ENCODE data around the gene FAM120AOS. TPM values are rescaled to one million over a fixed set of nuclear protein-coding genes. Genes with fewer than 3 reads are reported as not detected.

The FAM120AOS gene
- polyA plus RNA-seq, 6 donors from 2014 or later: 54.8 to 85.9 (median 68.0) TPM

DNA sequence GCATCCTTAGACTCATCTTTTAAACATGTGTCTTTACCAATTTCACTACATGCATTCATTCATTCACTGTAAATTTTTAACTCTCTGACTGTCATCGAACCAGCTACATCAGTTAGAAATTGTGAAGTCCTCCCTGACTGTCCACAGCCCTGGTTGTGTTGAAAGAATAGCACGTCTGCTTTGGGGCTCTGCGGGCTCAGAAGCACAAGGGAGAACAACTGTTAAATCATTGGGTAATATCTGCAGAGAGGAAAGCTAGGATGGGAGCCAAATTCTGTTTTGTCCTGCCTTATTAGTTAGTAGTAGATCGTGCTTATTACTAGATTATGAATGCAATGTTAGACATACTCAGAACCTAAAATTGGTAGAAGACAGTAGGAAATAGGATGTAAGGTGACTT, 26.3 kb upstream of the FAM120AOS start:
- DNase-seq (no peak), ATAC-seq (ENCODE audit: low read depth in 2 of 2) (no peak)
- Mint-ChIP-seq H3K4me1 (peaks cover 6 to 13% (median 9%) of the 10 kb centered on the region in 3 donors), H3K9me3 (no peaks in the 10 kb centered on the region), H3K27ac (no peak overlapping the region), H3K27me3 (no peaks in the 10 kb centered on the region), H3K36me3 (peaks cover 7 to 19% of the 10 kb centered on the region in 2 donors), H3K4me3 (no peak overlapping the region)

DNA sequence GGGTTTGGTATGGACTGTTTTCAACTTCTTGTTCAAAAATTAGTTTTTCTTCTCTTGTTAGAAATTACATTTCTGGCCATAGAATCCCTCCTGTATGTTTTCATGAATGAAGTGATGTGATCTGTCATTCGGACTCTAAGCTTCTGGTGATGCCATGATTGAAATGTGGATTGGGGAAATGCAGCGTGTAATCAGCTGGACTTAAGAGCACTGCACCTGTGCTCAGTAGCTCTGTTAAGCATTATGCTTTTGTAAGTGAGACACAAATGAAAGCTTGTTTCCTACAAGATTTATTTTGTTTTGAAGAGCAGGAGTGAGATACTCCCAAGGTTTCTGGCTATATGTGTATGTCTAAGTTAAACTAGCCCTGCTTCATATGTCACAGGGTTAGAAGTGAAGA, 24.0 kb upstream of the FAM120AOS start:
- DNase-seq (no peak), ATAC-seq (ENCODE audit: low read depth in 2 of 2) (no peak)
- Mint-ChIP-seq H3K4me1 (peaks cover 7 to 13% (median 7%) of the 10 kb centered on the region in 3 donors), H3K36me3 (peaks cover 7 to 14% of the 10 kb centered on the region in 2 donors), H3K4me3 (no peak overlapping the region), H3K27me3 (no peaks in the 10 kb centered on the region), H3K27ac (peak overlapping the region in 1 of 6 donors; percentile 57), H3K9me3 (no peaks in the 10 kb centered on the region)

DNA sequence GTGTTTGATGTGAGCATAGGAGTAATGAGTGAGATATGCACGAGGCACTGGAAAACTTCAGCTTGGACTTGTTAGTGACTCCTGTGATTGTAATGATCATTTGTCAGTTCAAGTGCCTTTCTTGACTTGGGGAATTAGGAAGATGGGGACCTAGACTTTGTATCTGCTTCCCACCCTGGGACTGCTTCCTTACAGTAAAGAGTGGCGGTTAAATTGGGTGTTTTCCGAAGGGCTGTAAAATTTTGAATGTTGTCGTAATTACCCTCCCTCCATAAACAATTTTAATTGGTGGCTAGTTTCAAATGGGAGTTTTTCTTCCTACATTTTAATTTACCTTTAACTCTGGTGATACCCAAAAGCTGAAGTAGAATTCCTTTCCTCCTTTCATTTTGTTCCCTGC, 23.5 kb upstream of the FAM120AOS start:
- H3K36me3 Mint-ChIP-seq: peaks cover 7 to 17% of the 10 kb centered on the region in 2 donors
- H3K4me3 Mint-ChIP-seq: no peak overlapping the region
- DNase-seq (no peak), ATAC-seq (ENCODE audit: low read depth in 2 of 2) (no peak)
- no peaks in the 10 kb centered on the region for H3K27me3 Mint-ChIP-seq
- no peaks in the 10 kb centered on the region for H3K9me3 Mint-ChIP-seq
- H3K27ac Mint-ChIP-seq: peak overlapping the region in 1 of 6 donors; percentile 57
- H3K4me1 Mint-ChIP-seq: peaks cover 10 to 16% (median 10%) of the 10 kb centered on the region in 3 donors

DNA sequence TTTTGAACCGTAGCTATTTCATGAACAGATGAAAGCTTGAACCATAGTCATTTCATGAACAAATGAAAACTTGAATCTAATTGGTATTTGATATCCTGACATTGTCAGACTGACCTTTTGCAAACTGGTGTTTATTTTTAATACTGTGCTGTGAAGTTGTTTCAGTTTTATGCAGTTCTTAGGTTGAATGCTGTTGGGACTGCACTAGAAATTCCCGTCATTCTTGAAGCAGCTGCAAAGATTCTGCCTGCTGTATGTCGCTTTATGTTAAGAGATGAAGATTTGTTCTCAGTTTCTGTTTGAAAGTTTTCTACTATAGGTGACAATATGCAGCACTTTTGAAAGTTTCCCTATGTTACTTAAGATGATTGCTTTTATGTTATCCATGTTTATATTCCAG, 22.5 kb upstream of the FAM120AOS start:
- no peaks in the 10 kb centered on the region for H3K9me3 Mint-ChIP-seq
- peak overlapping the region in 2 of 6 donors; percentile 3 to 58 for H3K27ac Mint-ChIP-seq
- peaks cover 7 to 21% of the 10 kb centered on the region in 2 donors for H3K36me3 Mint-ChIP-seq
- no peak for ATAC-seq (ENCODE audit: low read depth in 2 of 2)
- no peak for DNase-seq
- peaks cover 4 to 12% (median 5%) of the 10 kb centered on the region in 3 donors for H3K4me1 Mint-ChIP-seq
- H3K4me3 Mint-ChIP-seq: no peak overlapping the region
- no peaks in the 10 kb centered on the region for H3K27me3 Mint-ChIP-seq

DNA sequence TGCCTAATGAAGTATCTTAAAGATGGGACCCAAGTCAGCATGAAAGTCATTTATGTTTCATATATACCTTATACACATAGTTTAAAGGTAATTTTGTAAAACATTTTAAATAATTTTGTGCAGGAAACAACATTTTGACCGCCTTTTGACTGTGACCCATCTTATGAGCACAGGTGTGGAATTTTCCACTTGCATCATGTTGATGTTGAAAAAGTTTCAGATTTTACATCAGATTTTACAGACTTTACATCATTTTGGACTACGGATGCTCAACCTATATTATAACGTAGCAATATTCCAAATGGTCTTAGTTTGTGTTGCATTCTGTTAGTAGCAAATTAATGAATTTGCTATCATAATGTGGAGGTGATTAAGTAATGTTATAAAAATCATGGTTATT, 21.7 kb upstream of the FAM120AOS start:
- Mint-ChIP-seq H3K36me3 (peaks cover 7 to 28% of the 10 kb centered on the region in 2 donors), H3K4me3 (no peak overlapping the region), H3K27me3 (no peaks in the 10 kb centered on the region), H3K4me1 (peaks cover 7 to 12% (median 11%) of the 10 kb centered on the region in 3 donors), H3K27ac (peak overlapping the region in 2 of 6 donors; percentile 3 to 41), H3K9me3 (no peaks in the 10 kb centered on the region)
- ATAC-seq (ENCODE audit: low read depth in 2 of 2) (no peak), DNase-seq (no peak)

DNA sequence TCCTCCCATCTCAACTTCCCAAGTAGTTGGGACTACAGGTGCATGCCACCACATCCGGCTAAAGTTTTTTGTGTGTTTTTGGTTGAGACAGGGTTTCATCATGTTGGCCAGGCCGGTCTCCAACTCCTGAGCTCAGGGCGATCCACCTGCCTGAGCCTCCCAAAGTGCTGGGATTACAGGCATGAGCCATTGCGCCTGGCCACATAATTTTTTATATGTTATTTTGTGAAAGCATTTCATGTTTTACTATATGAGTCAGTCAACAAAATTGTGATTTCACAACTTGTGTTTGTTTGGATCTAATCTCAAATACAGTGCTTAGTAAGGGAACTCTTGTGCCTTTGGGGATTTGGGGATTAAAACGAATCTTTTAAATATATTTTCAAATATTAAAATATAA, 20.0 kb upstream of the FAM120AOS start:
- peaks cover 7 to 28% of the 10 kb centered on the region in 2 donors for H3K36me3 Mint-ChIP-seq
- DNase-seq: no peak
- peaks cover 15 to 24% (median 19%) of the 10 kb centered on the region in 3 donors for H3K4me1 Mint-ChIP-seq
- H3K9me3 Mint-ChIP-seq: no peaks in the 10 kb centered on the region
- ATAC-seq (ENCODE audit: low read depth in 2 of 2): no peak
- no peak overlapping the region for H3K4me3 Mint-ChIP-seq
- H3K27ac Mint-ChIP-seq: peak overlapping the region in 2 of 6 donors; percentile 5 to 37
- no peaks in the 10 kb centered on the region for H3K27me3 Mint-ChIP-seq

DNA sequence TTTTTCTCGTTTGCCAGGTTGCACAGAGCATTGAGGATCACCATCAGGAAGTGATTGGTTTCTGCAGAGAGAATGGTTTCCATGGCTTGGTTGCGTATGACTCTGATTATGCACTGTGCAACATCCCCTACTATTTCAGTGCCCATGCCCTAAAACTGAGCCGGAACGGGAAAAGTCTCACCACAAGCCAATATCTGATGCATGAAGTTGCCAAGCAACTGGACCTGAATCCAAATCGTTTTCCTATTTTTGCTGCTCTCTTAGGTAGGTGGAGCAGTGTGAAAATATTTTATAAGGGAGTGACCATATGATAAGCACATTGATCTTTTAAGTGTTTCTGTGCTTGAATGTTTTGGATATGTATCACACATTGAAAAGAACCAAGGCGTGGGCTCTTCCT, 17.7 kb upstream of the FAM120AOS start:
- Mint-ChIP-seq H3K4me1 (peaks cover 34 to 47% (median 41%) of the 10 kb centered on the region in 3 donors), H3K9me3 (no peaks in the 10 kb centered on the region), H3K27ac (no peak overlapping the region), H3K4me3 (no peak overlapping the region), H3K27me3 (no peaks in the 10 kb centered on the region), H3K36me3 (peaks cover 0 to 15% of the 10 kb centered on the region in 2 donors)
- ATAC-seq (ENCODE audit: low read depth in 2 of 2) (no peak), DNase-seq (no peak)

DNA sequence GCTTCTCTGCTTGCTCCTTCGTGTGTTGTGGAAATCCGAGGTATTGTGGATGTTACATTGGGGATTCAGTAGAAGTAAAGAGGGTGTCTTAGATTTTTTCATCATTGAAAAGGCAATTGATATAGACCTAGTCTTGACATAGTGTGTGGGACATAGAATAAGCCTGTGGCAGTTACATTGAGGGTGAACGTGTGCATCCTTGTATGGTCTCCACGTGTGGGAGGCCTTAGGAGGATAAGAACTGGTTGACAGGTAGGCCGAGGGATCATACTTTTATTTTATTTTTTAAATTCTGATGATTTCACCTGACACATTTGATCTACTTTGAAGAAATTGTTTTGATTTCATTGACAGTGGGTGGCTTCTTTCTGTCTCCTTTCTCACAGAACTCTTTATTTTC, 17.0 kb upstream of the FAM120AOS start:
- Mint-ChIP-seq H3K4me3 (no peak overlapping the region), H3K36me3 (peaks cover 0 to 15% of the 10 kb centered on the region in 2 donors), H3K27ac (peak overlapping the region in 3 of 6 donors; percentile 9 to 63 (median 29)), H3K9me3 (no peaks in the 10 kb centered on the region), H3K4me1 (peaks cover 41 to 53% (median 48%) of the 10 kb centered on the region in 3 donors), H3K27me3 (no peaks in the 10 kb centered on the region)
- DNase-seq (no peak), ATAC-seq (ENCODE audit: low read depth in 2 of 2) (no peak)

DNA sequence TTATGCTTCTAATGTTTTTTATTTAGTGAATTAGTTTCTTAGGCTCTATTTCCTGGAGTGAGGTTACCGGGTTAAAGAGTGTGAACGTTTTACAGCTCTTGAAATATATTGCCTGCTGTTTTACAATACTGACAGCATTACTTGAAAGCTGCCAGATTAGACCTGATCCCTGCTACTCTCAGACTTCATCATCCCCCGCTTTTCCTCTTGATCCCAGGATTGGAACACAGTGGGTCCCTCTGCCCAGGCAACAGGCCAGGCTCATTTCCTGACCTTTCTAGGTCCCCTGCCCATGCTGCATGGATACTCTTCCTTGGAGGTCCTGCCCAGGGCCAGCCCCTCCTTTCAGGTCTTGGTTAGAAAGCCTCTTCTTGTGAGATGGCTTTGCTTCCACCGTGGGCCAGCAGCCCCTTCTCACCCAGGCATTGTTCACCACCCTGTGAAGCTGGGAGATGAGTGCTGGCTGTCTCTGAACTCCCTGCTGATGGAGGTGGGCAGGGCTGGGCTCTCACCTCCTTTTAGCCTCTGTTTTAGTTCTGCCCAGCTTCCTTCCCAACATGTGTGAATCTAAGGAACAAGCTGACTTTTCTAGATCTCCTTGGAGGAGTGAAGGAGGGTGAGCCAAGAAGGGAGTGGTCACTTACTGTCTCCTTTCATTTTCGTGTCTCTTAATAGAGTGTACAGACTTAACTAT, 15.5 kb upstream of the FAM120AOS start:
- Mint-ChIP-seq H3K4me3 (no peak overlapping the region), H3K9me3 (no peaks in the 10 kb centered on the region)
- DNase-seq: no peak

DNA sequence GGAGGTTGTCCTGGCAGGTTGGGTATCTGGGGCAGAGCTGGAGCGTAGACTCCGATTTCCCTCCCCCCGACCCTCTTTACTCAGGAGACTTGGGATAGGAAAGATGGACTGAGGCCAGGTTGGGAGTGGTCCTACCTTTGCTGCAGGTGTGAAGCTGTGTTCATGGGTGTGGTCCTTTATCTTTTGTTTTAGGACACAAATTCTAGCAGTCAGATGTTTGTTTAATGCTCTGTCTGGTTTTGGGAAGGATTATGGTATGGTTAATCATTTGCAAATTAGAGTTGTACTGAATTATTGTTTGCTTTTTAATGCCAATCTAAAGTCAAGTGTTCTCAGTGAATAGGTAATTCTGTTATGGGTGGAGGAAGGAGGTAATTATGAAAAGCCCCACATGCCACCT, 14.1 kb upstream of the FAM120AOS start:
- Mint-ChIP-seq H3K27ac (peak overlapping the region in 4 of 6 donors; percentile 1 to 98 (median 57)), H3K27me3 (no peaks in the 10 kb centered on the region), H3K9me3 (no peaks in the 10 kb centered on the region), H3K4me3 (peak overlapping the region in 5 of 8 donors; percentile 28 to 74 (median 57)), H3K4me1 (peaks cover 62 to 78% (median 73%) of the 10 kb centered on the region in 3 donors), H3K36me3 (peaks cover 0 to 15% of the 10 kb centered on the region in 2 donors)
- ATAC-seq (ENCODE audit: low read depth in 2 of 2): no peak
- no peak for DNase-seq

More for the DNA sequence above, 15.5 kb upstream of the FAM120AOS start:
- H3K27me3 Mint-ChIP-seq: no peaks in the 10 kb centered on the region
- H3K27ac Mint-ChIP-seq: peak overlapping the region in 4 of 6 donors; percentile 34 to 89 (median 62)
- H3K4me1 Mint-ChIP-seq: peaks cover 53 to 68% (median 62%) of the 10 kb centered on the region in 3 donors
- ATAC-seq (ENCODE audit: low read depth in 2 of 2): no peak
- H3K36me3 Mint-ChIP-seq: peaks cover 0 to 15% of the 10 kb centered on the region in 2 donors

DNA sequence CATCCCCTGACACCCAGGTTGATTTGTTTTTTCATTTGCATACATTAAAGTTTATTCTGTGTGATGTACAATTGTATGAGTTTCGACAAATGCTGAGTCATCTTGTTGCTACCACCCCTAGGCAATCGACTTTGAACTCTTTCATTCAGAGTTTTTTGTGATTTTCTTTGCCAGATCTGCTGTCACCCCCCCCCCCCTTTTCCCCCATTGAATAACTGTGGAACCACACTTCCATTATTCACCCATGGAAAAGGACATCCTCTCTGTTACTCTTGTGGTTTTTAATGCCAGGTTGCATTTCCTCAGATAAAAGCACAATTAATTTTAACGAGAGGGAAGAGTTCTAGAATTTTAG, 13.7 kb upstream of the FAM120AOS start:
- DNase-seq: no peak
- H3K4me3 Mint-ChIP-seq: peak overlapping the region in 5 of 8 donors; percentile 12 to 74 (median 65)
- peaks cover 0 to 11% of the 10 kb centered on the region in 2 donors for H3K36me3 Mint-ChIP-seq
- H3K27me3 Mint-ChIP-seq: no peaks in the 10 kb centered on the region
- H3K4me1 Mint-ChIP-seq: peaks cover 60 to 76% (median 74%) of the 10 kb centered on the region in 3 donors
- H3K27ac Mint-ChIP-seq: peak overlapping the region in 5 of 6 donors; percentile 1 to 98 (median 36)
- no peak for ATAC-seq (ENCODE audit: low read depth in 2 of 2)
- no peaks in the 10 kb centered on the region for H3K9me3 Mint-ChIP-seq

DNA sequence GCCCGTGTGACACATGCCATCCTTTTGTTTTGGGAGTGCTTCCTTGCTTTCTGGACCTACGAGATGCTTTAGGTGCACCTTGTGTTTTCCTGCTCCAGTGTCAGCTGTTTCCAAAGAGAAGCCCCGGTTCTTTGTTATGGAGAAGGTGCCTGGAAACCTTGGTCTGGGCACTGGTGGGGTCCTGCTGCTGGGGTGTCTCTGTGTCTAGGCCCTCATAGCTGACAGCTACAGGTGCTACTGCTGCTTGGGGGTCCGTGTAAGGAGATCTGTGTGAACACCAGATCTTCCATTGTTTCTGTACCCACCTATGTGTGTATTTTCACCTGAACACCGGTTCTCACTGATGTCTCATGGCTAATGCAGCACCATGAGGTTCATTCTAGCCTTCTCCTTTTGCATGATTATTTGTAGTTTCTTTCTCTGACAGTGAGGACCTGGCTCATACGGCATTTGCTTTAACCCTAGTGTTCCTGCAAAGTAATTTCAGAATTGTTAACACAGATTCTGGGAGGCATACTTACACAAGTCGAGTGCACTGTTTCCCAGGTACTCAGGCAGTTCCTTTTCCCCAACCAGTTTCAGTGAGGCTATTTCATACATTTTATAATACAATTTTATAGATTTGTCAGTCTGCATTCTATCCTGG, 13.2 kb upstream of the FAM120AOS start:
- peak overlapping the region in 5 of 8 donors; percentile 42 to 79 (median 51) for H3K4me3 Mint-ChIP-seq
- H3K27me3 Mint-ChIP-seq: no peaks in the 10 kb centered on the region
- H3K27ac Mint-ChIP-seq: peak overlapping the region; percentile 44 to 98 (median 88)
- no peak for ATAC-seq (ENCODE audit: low read depth in 2 of 2)
- no peak for DNase-seq
- peaks cover 59 to 76% (median 76%) of the 10 kb centered on the region in 3 donors for H3K4me1 Mint-ChIP-seq
- peaks cover 0 to 11% of the 10 kb centered on the region in 2 donors for H3K36me3 Mint-ChIP-seq
- no peaks in the 10 kb centered on the region for H3K9me3 Mint-ChIP-seq

DNA sequence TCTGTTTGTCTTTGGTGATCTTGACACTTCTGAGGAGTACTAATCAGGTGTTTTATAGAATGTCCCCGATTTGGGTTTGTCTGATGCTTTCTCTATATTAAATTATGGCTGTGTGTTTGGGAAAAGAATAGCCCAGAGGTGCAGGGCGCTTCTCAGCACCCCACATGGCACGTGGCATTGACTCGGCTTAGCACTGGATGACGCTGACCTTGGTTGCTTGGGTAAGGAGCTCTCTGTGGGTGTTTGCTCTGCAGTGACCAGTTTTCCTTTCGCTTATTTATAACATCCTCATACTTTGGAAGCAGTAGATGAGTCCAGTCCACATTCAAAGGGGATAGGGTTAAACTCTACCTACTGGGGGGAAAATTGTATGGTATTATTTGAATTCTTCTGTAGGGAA, 12.5 kb upstream of the FAM120AOS start:
- H3K4me3 Mint-ChIP-seq: peak overlapping the region in 7 of 8 donors; percentile 43 to 79 (median 51)
- DNase-seq (no peak), ATAC-seq (ENCODE audit: low read depth in 2 of 2) (no peak)
- peaks cover 63 to 81% (median 79%) of the 10 kb centered on the region in 3 donors for H3K4me1 Mint-ChIP-seq
- no peaks in the 10 kb centered on the region for H3K9me3 Mint-ChIP-seq
- peak overlapping the region in 5 of 6 donors; percentile 26 to 98 (median 88) for H3K27ac Mint-ChIP-seq
- no peaks in the 10 kb centered on the region for H3K27me3 Mint-ChIP-seq
- peaks cover 0 to 7% of the 10 kb centered on the region in 2 donors for H3K36me3 Mint-ChIP-seq

DNA sequence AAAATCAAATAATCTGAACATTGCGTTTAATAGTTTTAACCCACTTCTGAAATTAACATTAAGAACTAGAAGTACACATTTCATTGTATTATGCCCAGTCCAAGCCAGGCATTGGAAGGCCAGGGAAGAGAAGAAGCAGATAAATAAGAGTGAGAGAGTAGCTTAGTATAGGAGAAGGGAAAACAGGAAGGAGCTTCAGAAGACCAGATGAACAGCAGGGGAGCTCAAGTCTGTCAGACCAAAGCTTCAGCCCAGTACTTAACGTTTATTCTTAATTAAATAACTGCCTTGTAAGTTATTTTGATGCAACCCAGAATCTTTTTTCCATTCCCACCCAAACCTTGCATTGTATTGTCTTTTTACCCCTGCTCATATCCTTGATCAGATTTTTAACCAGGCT, 11.5 kb upstream of the FAM120AOS start:
- peak; percentile 35 to 38 for ATAC-seq (ENCODE audit: low read depth in 2 of 2)

More for the DNA sequence above, 11.5 kb upstream of the FAM120AOS start:
- Mint-ChIP-seq H3K4me3 (peak overlapping the region; percentile 46 to 88 (median 72)), H3K9me3 (no peaks in the 10 kb centered on the region), H3K36me3 (no peaks in the 10 kb centered on the region), H3K27me3 (no peaks in the 10 kb centered on the region), H3K27ac (peak overlapping the region; percentile 90 to 98 (median 96)), H3K4me1 (peaks cover 65 to 86% (median 79%) of the 10 kb centered on the region in 3 donors)
- no peak for DNase-seq
